H9 (cell line): Measurements from ENCODE around the gene EHD4. TPM values are rescaled to one million over a fixed set of nuclear protein-coding genes. Genes with fewer than 3 reads are reported as not detected.

Experiments used
- DNase-seq: peaks from one replicate; pipeline ENCODE4 v3.0.0-alpha.2; 2017
- H2AFZ ChIP-seq: one replicate; pipeline ENCODE4 v1.6.1; 2013; ENCODE audit warnings: mild to moderate bottlenecking, low read length, control low read depth, moderate library complexity
- H2AK5ac ChIP-seq: 2 replicates; pipeline ENCODE4 v1.6.1; 2013; ENCODE audit warnings: low read length, control low read depth, mixed read lengths; ENCODE audit not compliant: insufficient read length
- H2BK120ac ChIP-seq: one replicate; pipeline ENCODE4 v1.6.1; 2013; ENCODE audit warnings: low read depth, mild to moderate bottlenecking, low read length, control low read depth, inconsistent platforms; ENCODE audit not compliant: poor library complexity, severe bottlenecking
- H2BK12ac ChIP-seq: 2 replicates; pipeline ENCODE4 v1.6.1; 2013; ENCODE audit warnings: low read length, control low read depth, mixed read lengths, low read depth; ENCODE audit not compliant: insufficient read length
- H2BK15ac ChIP-seq: 2 replicates; pipeline ENCODE4 v1.6.1; 2013; ENCODE audit warnings: low read depth, low read length, control low read depth
- H2BK20ac ChIP-seq: one replicate; pipeline ENCODE4 v1.6.1; 2013; ENCODE audit warnings: low read depth, mild to moderate bottlenecking, low read length, control low read depth, inconsistent platforms; ENCODE audit not compliant: poor library complexity, severe bottlenecking
- H2BK5ac ChIP-seq: 2 replicates; pipeline ENCODE4 v1.6.1; 2013; ENCODE audit warnings: low read length, control low read depth, mixed read lengths; ENCODE audit not compliant: insufficient read length
- H3K14ac ChIP-seq: 2 replicates; pipeline ENCODE4 v1.6.1; 2013; ENCODE audit warnings: low read length, control low read depth; ENCODE audit not compliant: insufficient read depth
- H3K18ac ChIP-seq: 2 replicates; pipeline ENCODE4 v1.6.1; 2013; ENCODE audit warnings: low read depth, mild to moderate bottlenecking, mixed read lengths, low read length, control low read depth; ENCODE audit not compliant: insufficient read length
- H3K23ac ChIP-seq: 2 replicates; pipeline ENCODE4 v1.6.1; 2013; ENCODE audit warnings: low read length, control low read depth, mixed read lengths, low read depth; ENCODE audit not compliant: insufficient read length
- H3K23me2 ChIP-seq: 2 replicates; pipeline ENCODE4 v1.6.1; 2013; ENCODE audit warnings: low read depth, mild to moderate bottlenecking, mixed read lengths, low read length, control low read depth; ENCODE audit not compliant: insufficient read length, poor library complexity, severe bottlenecking
- H3K27ac ChIP-seq: 2 replicates; pipeline ENCODE4 v1.5.1; 2013; ENCODE audit warnings: low read length, control low read depth, mixed read lengths, low read depth; ENCODE audit not compliant: insufficient read length
- H3K27me3 ChIP-seq: 2 replicates; pipeline ENCODE4 v1.6.1; 2013; ENCODE audit warnings: low read length, control low read depth, inconsistent platforms; ENCODE audit not compliant: insufficient read depth
- H3K4ac ChIP-seq: 2 replicates; pipeline ENCODE4 v1.6.1; 2013; ENCODE audit warnings: low read depth, mild to moderate bottlenecking, control low read depth, inconsistent platforms, low read length, moderate library complexity
- H3K4me1 ChIP-seq: 2 replicates; pipeline ENCODE4 v1.6.1; 2013; ENCODE audit warnings: low read length, control low read depth, inconsistent platforms; ENCODE audit not compliant: insufficient read depth
- H3K4me2 ChIP-seq: 2 replicates; pipeline ENCODE4 v1.6.1; 2013; ENCODE audit warnings: low read length, control low read depth, mixed read lengths; ENCODE audit not compliant: insufficient read length, insufficient read depth
- H3K56ac ChIP-seq: 2 replicates; pipeline ENCODE4 v1.6.1; 2013; ENCODE audit warnings: low read depth, mild to moderate bottlenecking, mixed read lengths, low read length, control low read depth; ENCODE audit not compliant: insufficient read length
- H3K79me1 ChIP-seq: 2 replicates; pipeline ENCODE4 v1.6.1; 2013; ENCODE audit warnings: low read depth, mild to moderate bottlenecking, moderate library complexity, low read length, control low read depth, inconsistent platforms; ENCODE audit not compliant: insufficient read depth, poor library complexity, severe bottlenecking
- H3K79me2 ChIP-seq: 2 replicates; pipeline ENCODE4 v1.6.1; 2013; ENCODE audit warnings: low read length, control low read depth, inconsistent platforms; ENCODE audit not compliant: insufficient read depth
- H3K9ac ChIP-seq: 2 replicates; pipeline ENCODE4 v1.6.1; 2013; ENCODE audit warnings: low read length, control low read depth, mixed read lengths; ENCODE audit not compliant: insufficient read length; ENCODE audit errors: extremely low read depth
- H3K9me3 ChIP-seq: one replicate; pipeline ENCODE4 v1.6.1; 2013; ENCODE audit warnings: low read depth, low read length, inconsistent platforms; ENCODE audit not compliant: control insufficient read depth
- H3T11ph ChIP-seq: one replicate; pipeline ENCODE4 v1.6.1; 2013; ENCODE audit warnings: mild to moderate bottlenecking, low read length, control low read depth, inconsistent platforms
- H4K20me1 ChIP-seq: one replicate; pipeline ENCODE4 v1.6.1; 2013; ENCODE audit not compliant: control insufficient read depth, insufficient read length, insufficient read depth
- H4K5ac ChIP-seq: 2 replicates; pipeline ENCODE4 v1.6.1; 2013; ENCODE audit warnings: low read depth, mild to moderate bottlenecking, mixed read lengths, low read length, control low read depth; ENCODE audit not compliant: insufficient read length
- H4K8ac ChIP-seq: replicated peaks from 2 replicates; pipeline ENCODE4 v1.6.1; 2013; ENCODE audit warnings: low read length, control low read depth, mixed read lengths, low read depth; ENCODE audit not compliant: insufficient read length
- H4K91ac ChIP-seq: 2 replicates; pipeline ENCODE4 v1.6.1; 2013; ENCODE audit warnings: low read depth, mild to moderate bottlenecking, moderate library complexity, mixed read lengths, low read length, control low read depth; ENCODE audit not compliant: insufficient read length
- H3K27ac Mint-ChIP-seq, 3 experiments: 2 replicates in 2 of 3; 3 replicates in 1 of 3; pipeline ENCODE4 v1.8.0; 2020 to 2021; ENCODE audit warnings: mixed read lengths in 3 of 3, mild to moderate bottlenecking in 1 of 3, moderate library complexity in 1 of 3
- H3K27me3 Mint-ChIP-seq: 2 replicates; pipeline ENCODE4 v1.8.0; 2021; ENCODE audit warnings: low read depth, mild to moderate bottlenecking, moderate library complexity, mixed read lengths
- H3K36me3 Mint-ChIP-seq, 3 experiments: 2 replicates in 2 of 3; 3 replicates in 1 of 3; pipeline ENCODE4 v1.8.0; 2020 to 2021; ENCODE audit warnings: low read depth in 3 of 3, mixed read lengths in 3 of 3; ENCODE audit not compliant: insufficient read depth in 1 of 3
- H3K4me1 Mint-ChIP-seq, 2 experiments: 2 replicates each; pipeline ENCODE4 v1.8.0; 2020; ENCODE audit warnings: mixed read lengths in 2 of 2
- H3K4me3 Mint-ChIP-seq, 2 experiments: 2 replicates in 1 of 2; 3 replicates in 1 of 2; pipeline ENCODE4 v1.8.0; 2020 to 2021; ENCODE audit warnings: mild to moderate bottlenecking in 2 of 2, mixed read lengths in 2 of 2, moderate library complexity in 1 of 2
- H3K9me3 Mint-ChIP-seq, 2 experiments: 2 replicates in 1 of 2; 3 replicates in 1 of 2; pipeline ENCODE4 v1.8.0; 2020; ENCODE audit warnings: mild to moderate bottlenecking in 2 of 2, mixed read lengths in 2 of 2, moderate library complexity in 1 of 2
- WGBS: extraction: QIAGEN DNeasy Blood & Tissue Kit; methylation state at CpG from one replicate; pipeline ENCODE4 v1.1.7; 2013; ENCODE audit warnings: missing lambda C conversion rate, low lambda C conversion rate, mixed read lengths; ENCODE audit not compliant: insufficient read length; ENCODE audit errors: extremely low coverage; 5-methylcytosine and 5-hydroxymethylcytosine counted together
- total RNA-seq: library from RNA; stranded (reverse); gene quantifications from 2 replicates; pipeline ENCODE4 v1.2.1, GENCODE V29; 2021
- TF ChIP-seq, protein P1 (sequence below): fragments of 200-600 bp; sonication (generic); conservative IDR thresholded peaks from 3 replicates; pipeline ENCODE4 v1.8.0; 2021; ENCODE audit warnings: antibody characterized with exemption, mild to moderate bottlenecking

Gene EHD4
- total RNA-seq, 1 experiment from 2014 or later, result 22.9 TPM

DNA sequence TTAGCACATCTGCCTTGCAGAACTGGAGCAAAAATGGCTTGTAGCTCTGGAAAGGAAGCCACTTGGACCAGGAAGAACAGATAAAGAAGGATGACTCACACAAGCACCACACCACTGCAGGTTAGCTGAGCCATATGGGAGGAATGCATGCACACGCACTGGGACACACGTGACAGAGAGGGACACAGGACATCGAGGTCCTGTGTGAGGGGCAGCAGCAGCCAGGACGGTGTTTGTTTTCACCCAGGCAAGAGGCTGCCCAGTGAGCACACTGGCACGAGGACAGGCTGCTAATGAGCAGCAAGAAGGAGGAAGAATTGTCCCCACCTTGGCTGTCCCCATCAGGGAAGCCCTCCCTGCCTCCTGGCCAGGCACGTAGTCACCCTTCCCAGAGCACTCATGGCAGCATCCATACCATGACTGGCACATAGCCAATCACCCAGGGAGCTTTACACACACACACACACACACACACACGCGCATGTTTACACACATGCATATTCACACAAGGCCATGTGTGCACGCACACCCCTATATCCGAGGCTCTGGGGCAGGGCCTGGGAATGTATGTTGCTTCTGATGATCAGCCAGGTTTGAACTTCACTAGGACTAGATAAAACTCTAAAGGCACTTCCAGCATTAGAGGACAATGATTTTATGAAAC lies 54.5 kb downstream of the EHD4 start:
- Histone ChIP-seq H3K18ac (no peak overlapping the region), H3K23me2 (no peaks in the 10 kb centered on the region), H3K27ac (no peak overlapping the region), H2BK15ac (no peak overlapping the region), H3K14ac (no peak overlapping the region), H2AFZ (no peak overlapping the region), H2AK5ac (no peak overlapping the region), H2BK12ac (no peak overlapping the region), H3K4ac (no peak overlapping the region), H4K5ac (no peak overlapping the region), H3K56ac (no peak overlapping the region), H3K27me3 (no peaks in the 10 kb centered on the region), H3K9me3 (no peaks in the 10 kb centered on the region), H2BK120ac (no peak overlapping the region), H3K9ac (no peak overlapping the region), H4K20me1 (no peaks in the 10 kb centered on the region), H4K8ac (no peak overlapping the region), H3T11ph (no peak overlapping the region), H3K23ac (no peak overlapping the region), H3K4me1 (no peaks in the 10 kb centered on the region), H2BK5ac (no peak overlapping the region), H3K4me2 (no peak overlapping the region), H3K79me1 (no peaks in the 10 kb centered on the region), H2BK20ac (no peak overlapping the region), H3K79me2 (no peaks in the 10 kb centered on the region), H4K91ac (no peak overlapping the region)
- H3K27me3 Mint-ChIP-seq, result no peaks in the 10 kb centered on the region
- DNase-seq, result no peak
- no peak overlapping the region for H3K4me3 Mint-ChIP-seq
- H3K4me1 Mint-ChIP-seq, result 0 out of 4 replicates have a peak, but pooled peaks cover 0 to 1% of the 10 kb centered on the region in 2 experiments
- WGBS, result no CpG with 5 or more reads among the region's 10 CpGs
- H3K36me3 Mint-ChIP-seq, result peaks cover 4 to 31% (median 22%) of the 10 kb centered on the region in 3 experiments; a peak in 6 of 7 replicates
- peak overlapping the region in 2 of 3 experiments; percentile 7 to 34; a peak in 1 of 7 replicates for H3K27ac Mint-ChIP-seq
- no peaks in the 10 kb centered on the region for H3K9me3 Mint-ChIP-seq
- TF ChIP-seq, protein P1, sequence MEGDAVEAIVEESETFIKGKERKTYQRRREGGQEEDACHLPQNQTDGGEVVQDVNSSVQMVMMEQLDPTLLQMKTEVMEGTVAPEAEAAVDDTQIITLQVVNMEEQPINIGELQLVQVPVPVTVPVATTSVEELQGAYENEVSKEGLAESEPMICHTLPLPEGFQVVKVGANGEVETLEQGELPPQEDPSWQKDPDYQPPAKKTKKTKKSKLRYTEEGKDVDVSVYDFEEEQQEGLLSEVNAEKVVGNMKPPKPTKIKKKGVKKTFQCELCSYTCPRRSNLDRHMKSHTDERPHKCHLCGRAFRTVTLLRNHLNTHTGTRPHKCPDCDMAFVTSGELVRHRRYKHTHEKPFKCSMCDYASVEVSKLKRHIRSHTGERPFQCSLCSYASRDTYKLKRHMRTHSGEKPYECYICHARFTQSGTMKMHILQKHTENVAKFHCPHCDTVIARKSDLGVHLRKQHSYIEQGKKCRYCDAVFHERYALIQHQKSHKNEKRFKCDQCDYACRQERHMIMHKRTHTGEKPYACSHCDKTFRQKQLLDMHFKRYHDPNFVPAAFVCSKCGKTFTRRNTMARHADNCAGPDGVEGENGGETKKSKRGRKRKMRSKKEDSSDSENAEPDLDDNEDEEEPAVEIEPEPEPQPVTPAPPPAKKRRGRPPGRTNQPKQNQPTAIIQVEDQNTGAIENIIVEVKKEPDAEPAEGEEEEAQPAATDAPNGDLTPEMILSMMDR, result no peak
